Coronary artery (tissue), 2 donors: ENCODE measurements around the gene HUNK.

Source experiments
- DNase-seq: peaks from one replicate; pipeline ENCODE4 v3.0.0-alpha.2; 2017; ENCODE audit warnings: low spot score
- H3K27ac ChIP-seq, 2 donors: fragments of 200-600 bp; sonication (generic); one replicate each; pipeline ENCODE4 v1.5.1; 2016 to 2019
- H3K4me3 ChIP-seq: fragments of 200-600 bp; sonication (generic); 2 replicates; pipeline ENCODE4 v1.5.1; 2016; ENCODE audit warnings: mild to moderate bottlenecking, moderate library complexity
- TF ChIP-seq, protein P1 (sequence below): fragments of 200-600 bp; sonication (generic); IDR thresholded peaks from one replicate; pipeline ENCODE4 v1.5.1; 2019; ENCODE audit warnings: antibody characterized with exemption

Gene HUNK

DNA sequence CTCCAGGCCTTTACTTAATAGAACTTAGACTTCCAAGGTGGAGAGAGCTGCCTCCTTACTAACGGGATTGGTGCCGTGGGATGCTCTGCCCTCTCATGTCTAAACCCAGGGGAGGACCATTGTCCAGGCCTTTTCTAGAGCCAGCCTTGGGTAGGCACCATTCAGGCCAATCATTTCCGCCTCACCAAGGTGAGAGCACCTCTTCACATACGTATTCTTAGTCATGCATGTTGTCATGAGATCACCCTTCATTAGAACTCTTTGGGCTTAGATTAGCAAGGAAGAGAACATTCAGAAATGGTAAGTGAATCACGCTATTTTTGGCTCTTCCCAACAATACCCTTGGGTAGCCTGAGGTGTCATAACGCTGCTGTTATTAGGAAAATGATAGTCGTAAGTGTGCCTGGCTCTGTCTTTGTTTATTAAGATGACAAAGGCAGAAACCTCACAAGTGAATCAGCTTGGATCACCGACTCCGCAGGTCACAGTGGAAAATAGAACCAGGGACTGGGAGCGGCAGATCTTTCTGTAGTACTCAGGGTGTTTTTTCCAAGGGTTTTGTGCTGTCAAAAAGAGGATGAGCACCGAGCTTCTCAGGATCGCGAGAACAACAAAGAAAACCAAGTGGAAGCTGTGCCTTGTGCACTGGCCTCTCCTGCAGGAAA is 55.0 kb downstream of the HUNK start:
- Histone ChIP-seq H3K27ac (no peak overlapping the region), H3K4me3 (no peak overlapping the region)
- TF ChIP-seq, protein P1, sequence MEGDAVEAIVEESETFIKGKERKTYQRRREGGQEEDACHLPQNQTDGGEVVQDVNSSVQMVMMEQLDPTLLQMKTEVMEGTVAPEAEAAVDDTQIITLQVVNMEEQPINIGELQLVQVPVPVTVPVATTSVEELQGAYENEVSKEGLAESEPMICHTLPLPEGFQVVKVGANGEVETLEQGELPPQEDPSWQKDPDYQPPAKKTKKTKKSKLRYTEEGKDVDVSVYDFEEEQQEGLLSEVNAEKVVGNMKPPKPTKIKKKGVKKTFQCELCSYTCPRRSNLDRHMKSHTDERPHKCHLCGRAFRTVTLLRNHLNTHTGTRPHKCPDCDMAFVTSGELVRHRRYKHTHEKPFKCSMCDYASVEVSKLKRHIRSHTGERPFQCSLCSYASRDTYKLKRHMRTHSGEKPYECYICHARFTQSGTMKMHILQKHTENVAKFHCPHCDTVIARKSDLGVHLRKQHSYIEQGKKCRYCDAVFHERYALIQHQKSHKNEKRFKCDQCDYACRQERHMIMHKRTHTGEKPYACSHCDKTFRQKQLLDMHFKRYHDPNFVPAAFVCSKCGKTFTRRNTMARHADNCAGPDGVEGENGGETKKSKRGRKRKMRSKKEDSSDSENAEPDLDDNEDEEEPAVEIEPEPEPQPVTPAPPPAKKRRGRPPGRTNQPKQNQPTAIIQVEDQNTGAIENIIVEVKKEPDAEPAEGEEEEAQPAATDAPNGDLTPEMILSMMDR = no peak
- no peak for DNase-seq

DNA sequence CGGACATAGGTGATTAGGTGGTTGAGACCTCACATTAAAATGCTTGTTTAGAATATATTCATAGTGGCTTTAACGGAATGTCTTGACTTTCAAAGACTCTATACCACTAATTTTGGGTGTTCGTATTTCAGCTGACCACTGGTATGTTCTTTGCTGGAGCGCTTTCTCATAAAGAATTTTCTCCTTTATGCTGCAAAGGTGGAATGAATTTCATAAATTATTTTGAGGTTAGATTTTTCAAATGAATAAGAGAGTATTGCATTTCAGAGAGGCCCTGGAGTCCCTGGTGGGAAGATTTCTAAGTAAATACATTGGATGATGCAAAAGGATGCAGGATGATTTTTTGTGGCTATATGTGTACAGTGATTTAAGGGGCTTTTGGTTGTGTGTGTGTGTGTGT is 55.8 kb downstream of the HUNK start:
- TF ChIP-seq, protein P1 = no peak
- H3K4me3 ChIP-seq = no peak overlapping the region
- DNase-seq = no peak
- H3K27ac ChIP-seq = no peak overlapping the region

DNA sequence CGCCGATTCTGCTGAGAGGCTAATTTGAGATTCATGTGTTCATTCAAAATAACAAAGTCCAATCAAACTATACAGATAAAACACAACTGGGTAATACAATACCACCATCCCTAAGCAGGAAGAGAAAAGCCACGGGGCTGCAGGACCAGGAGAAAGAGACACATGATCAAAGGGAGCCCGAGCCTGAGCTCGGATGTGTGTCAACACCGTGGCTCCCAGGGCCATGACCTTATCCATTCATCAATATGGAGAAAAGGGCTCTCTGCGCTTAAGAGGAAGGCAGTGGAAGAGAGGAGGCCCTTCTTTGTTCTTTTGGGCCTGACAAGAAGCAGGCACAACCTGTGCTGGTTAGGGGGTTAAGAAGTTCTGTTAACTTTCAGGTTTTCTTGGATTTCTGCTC is 56.7 kb downstream of the HUNK start:
- no peak for DNase-seq
- TF ChIP-seq, protein P1 = no peak
- Histone ChIP-seq H3K4me3 (no peak overlapping the region), H3K27ac (no peak overlapping the region)

DNA sequence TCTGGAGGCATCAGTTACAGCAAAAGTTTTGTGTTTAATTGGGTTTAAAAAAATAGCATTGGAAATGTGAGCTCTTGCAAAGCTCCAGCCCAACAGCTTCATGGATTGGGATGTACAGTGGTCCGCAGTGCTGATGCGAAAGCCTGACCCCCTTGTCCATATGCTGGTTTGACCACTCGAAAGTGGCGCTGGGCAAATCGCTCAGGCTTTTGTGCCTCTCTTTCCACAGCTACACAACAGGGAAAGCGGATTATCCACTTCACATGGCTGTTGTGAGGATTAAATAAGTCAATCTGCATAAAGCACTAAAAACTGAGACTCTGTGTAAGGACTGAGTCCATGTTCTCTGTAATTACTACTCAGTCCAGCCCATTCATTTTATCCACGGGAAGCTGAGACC is 57.2 kb downstream of the HUNK start:
- Histone ChIP-seq H3K27ac (no peak overlapping the region), H3K4me3 (no peak overlapping the region)
- TF ChIP-seq, protein P1 = no peak
- DNase-seq = no peak

DNA sequence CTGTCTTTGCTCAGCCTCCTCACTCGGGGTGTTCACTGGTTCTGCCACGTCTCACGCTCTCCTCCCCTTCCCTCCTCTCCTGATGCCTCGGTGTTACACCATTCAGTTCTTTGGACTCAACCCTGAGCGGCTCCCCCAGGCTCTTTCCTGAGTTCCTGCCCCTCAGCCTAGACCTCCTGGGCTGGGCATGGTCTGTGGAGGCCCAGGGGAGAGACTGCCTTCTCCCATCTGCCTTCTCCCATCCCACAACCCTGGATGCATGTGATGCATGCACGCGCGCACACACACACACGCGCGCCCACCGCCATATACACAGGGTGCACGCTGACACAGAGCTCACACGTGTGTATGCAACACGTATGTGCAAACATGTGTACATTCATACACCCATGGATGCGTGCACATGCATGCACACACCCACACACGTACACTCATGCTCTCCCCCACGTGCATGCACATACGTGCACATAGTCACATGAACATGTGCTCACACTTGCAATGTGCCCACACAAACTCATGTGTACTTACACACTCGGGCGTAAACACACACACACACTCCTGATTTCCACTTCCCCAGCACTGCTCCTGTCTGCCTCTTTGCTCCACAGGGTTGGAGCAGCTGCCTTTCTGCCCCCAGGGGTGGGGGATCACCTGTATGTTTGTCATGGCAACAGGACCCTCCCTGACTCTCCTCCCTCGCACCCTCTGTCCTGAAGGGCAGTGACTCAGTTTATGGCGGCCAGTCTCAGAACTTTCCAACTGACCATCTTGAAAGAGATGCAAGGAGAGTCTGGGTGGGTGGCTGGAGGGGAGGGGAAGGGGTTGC is 59.0 kb downstream of the HUNK start:
- no peak for DNase-seq
- no peak overlapping the region for H3K4me3 ChIP-seq
- no peak overlapping the region for H3K27ac ChIP-seq
- TF ChIP-seq, protein P1 = no peak

DNA sequence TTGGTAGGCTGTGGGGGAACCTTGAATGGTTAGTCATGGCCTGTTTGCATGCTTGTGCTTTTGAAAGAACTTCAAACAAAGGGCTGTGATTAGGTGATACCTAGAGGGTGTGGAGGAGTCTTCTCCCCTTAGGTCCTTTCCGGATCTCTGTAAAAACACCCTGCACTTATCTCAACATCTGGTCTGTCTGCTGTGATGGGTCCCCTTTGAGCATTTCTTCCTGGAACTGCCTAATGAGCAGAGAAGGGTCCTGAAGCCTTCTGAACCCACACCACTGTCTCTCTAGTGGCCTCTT is 59.6 kb downstream of the HUNK start:
- DNase-seq = no peak
- H3K27ac ChIP-seq = no peak overlapping the region
- TF ChIP-seq, protein P1 = no peak
- H3K4me3 ChIP-seq = no peak overlapping the region

DNA sequence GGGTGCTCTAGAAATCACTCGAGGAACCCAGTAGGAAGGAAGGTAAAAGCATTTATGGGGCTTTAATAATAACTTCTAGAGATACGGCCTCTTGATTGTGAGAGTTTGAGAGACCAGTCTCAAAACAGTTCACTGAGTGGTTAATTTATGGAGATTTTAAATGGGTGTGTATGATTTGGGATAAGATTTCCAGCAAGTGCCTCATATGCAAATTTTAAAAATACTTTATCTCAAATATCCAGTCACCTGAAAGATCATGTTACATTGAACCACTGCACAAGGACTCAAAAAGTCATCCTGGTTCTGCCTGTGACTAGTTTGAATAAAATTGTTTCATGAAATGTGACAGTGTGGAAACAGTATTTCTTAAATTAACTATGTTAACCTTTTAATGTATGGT is 64.5 kb downstream of the HUNK start:
- Histone ChIP-seq H3K27ac (no peak overlapping the region), H3K4me3 (no peak overlapping the region)
- no peak for DNase-seq
- TF ChIP-seq, protein P1 = no peak
